K562 (cell line): ENCODE results near the gene RGS17. TPM values are rescaled to one million over a fixed set of nuclear protein-coding genes. Genes with fewer than 3 reads are reported as not detected.

ENCODE experiments used
- ATAC-seq: fragments of 200-7000 bp; cut with Tn5 transposase; 3 replicates; pipeline ENCODE4 v1.9.1; 2020; ENCODE audit warnings: moderate library complexity
- BruUV-seq: library from RNA; stranded (reverse); fragments of 400-500 nt; replicated peaks from 2 replicates; lab custom pipeline; 2021; lab: Mats Ljungman, UMichigan
- CTCF ChIA-PET: fragments of 300-600 bp; formaldehyde crosslinking; extraction: SDS; loops from one replicate; lab custom pipeline; 2021; ENCODE audit warnings: low intra/inter-chr PET ratio; lab: Yijun Ruan, JAX
- POLR2A ChIA-PET: fragments of 300-600, 350-650 bp; sonication (Branson Sonifier 250); formaldehyde crosslinking; extraction: SDS; loops from one replicate; lab custom pipeline; 2021; ENCODE audit warnings: antibody characterized with exemption, inconsistent platforms; lab: Yijun Ruan, JAX
- DNase-seq, 4 experiments: peaks; one replicate each; pipeline versions ENCODE4 v3.0.0 to v3.0.0-alpha.2; 2011 to 2018; ENCODE audit warnings: low spot score in 3 of 4, mixed read lengths in 3 of 4; ENCODE audit errors: extremely low read depth in 1 of 4
- FAIRE-seq: peaks from 2 replicates; lab custom pipeline; 2011; peaks lifted over from hg19 to GRCh38; lab: Jason Lieb, UNC
- H2AFZ ChIP-seq: 2 replicates; pipeline ENCODE4 v1.6.0; 2011; ENCODE audit warnings: low read depth, low read length, control low read depth, inconsistent platforms
- H3K27ac ChIP-seq: fragments of 200-600 bp; 3 replicates; pipeline ENCODE4 v1.8.0; 2011; ENCODE audit warnings: low read depth, mild to moderate bottlenecking, control low read depth, inconsistent platforms, low read length, moderate library complexity, mixed read lengths; ENCODE audit errors: extremely low read depth
- H3K27me3 ChIP-seq, 2 experiments: fragments of 300-600 bp in 1 of 2; 2 replicates in 1 of 2; 3 replicates in 1 of 2; pipeline versions ENCODE4 v1.6.0 to v1.8.0; 2011; ENCODE audit warnings: inconsistent platforms in 2 of 2, low read length in 2 of 2, mild to moderate bottlenecking in 1 of 2, mixed read lengths in 1 of 2, moderate library complexity in 1 of 2; ENCODE audit not compliant: control insufficient read depth in 2 of 2, insufficient read depth in 2 of 2
- H3K36me3 ChIP-seq: fragments of 300-600 bp; 3 replicates; pipeline ENCODE4 v1.8.0; 2011; ENCODE audit warnings: mild to moderate bottlenecking, low read length, inconsistent platforms; ENCODE audit not compliant: control insufficient read depth, insufficient read depth
- H3K4me1 ChIP-seq, 2 experiments: fragments of 200-600 bp in 1 of 2; replicated peaks in 1 of 2; 2 replicates in 1 of 2; 3 replicates in 1 of 2; pipeline versions ENCODE4 v1.5.1 to v1.8.0; 2011; ENCODE audit warnings: inconsistent platforms in 2 of 2, low read length in 2 of 2, mild to moderate bottlenecking in 1 of 2, mixed read lengths in 1 of 2, moderate library complexity in 1 of 2; ENCODE audit not compliant: control insufficient read depth in 2 of 2, insufficient read depth in 2 of 2
- H3K4me2 ChIP-seq: 2 replicates; pipeline ENCODE4 v1.6.1; 2011; ENCODE audit warnings: low read length, control low read depth, inconsistent platforms, mixed read lengths; ENCODE audit not compliant: insufficient read depth
- H3K4me3 ChIP-seq: fragments of 200-600 bp; sonication (generic), shearing (Covaris generic); 2 replicates; pipeline ENCODE4 v1.5.1; 2016; ENCODE audit warnings: control low read depth, inconsistent platforms
- H3K79me2 ChIP-seq: fragments of 200-600 bp; 3 replicates; pipeline ENCODE4 v1.8.0; 2011; ENCODE audit warnings: low read length, inconsistent platforms; ENCODE audit not compliant: control insufficient read depth, insufficient read depth
- H3K9ac ChIP-seq, 2 experiments: 2 replicates each; pipeline versions ENCODE4 v1.6.0 to v1.6.1; 2011; ENCODE audit warnings: low read depth in 2 of 2, low read length in 2 of 2, control low read depth in 1 of 2, inconsistent platforms in 1 of 2, mild to moderate bottlenecking in 1 of 2, mixed read lengths in 1 of 2; ENCODE audit not compliant: insufficient read depth in 1 of 2
- H3K9me1 ChIP-seq: one replicate; pipeline ENCODE4 v1.6.0; 2011; ENCODE audit warnings: inconsistent platforms, mild to moderate bottlenecking, low read length, moderate library complexity; ENCODE audit not compliant: control insufficient read depth, insufficient read depth
- H3K9me3 ChIP-seq: replicated peaks from 2 replicates; pipeline ENCODE4 v1.5.1; 2011; ENCODE audit warnings: low read depth, low read length, inconsistent platforms; ENCODE audit not compliant: control insufficient read depth, insufficient read depth
- H4K20me1 ChIP-seq: replicated peaks from 2 replicates; pipeline ENCODE4 v1.6.1; 2011; ENCODE audit warnings: low read length, inconsistent platforms, mixed read lengths; ENCODE audit not compliant: control insufficient read depth, insufficient read depth
- CSDE1 ChIP-seq, 2 experiments: fragments of 450-650 bp; IDR thresholded peaks; 2 replicates each; pipeline ENCODE4 v1.6.1; 2016; ENCODE audit warnings: mild to moderate bottlenecking in 1 of 2
- HCFC1 ChIP-seq: IDR thresholded peaks from 2 replicates; pipeline ENCODE4 v1.6.1; 2012; ENCODE audit warnings: low read depth, low read length, improper control_type of control experiment
- HMG20A ChIP-seq: fragments of 450-650 bp; formaldehyde crosslinking; conservative IDR thresholded peaks from 2 replicates; pipeline ENCODE4 v1.4.0; 2020; ENCODE audit warnings: mild to moderate bottlenecking, mixed read lengths
- MCM5 ChIP-seq: fragments of 450-650 bp; IDR thresholded peaks from 2 replicates; pipeline ENCODE4 v1.6.1; 2016; ENCODE audit warnings: low read depth
- NR3C1 ChIP-seq: sonication (generic); formaldehyde crosslinking; IDR thresholded peaks from 2 replicates; pipeline ENCODE4 v1.8.1; 2022; ENCODE audit warnings: missing genetic modification reagents
- SMARCE1 ChIP-seq: fragments of 450-650 bp; IDR thresholded peaks from 2 replicates; pipeline ENCODE4 v1.7.1; 2016; ENCODE audit warnings: mild to moderate bottlenecking
- TARDBP ChIP-seq: fragments of 450-650 bp; IDR thresholded peaks from 2 replicates; pipeline ENCODE4 v1.6.1; 2016
- TOE1 ChIP-seq, 2 experiments: fragments of 450-650 bp in 1 of 2; sonication (generic) in 1 of 2; formaldehyde crosslinking in 1 of 2; IDR thresholded peaks; 2 replicates each; pipeline versions ENCODE4 v1.7.1 to v1.8.0; 2016 to 2022; ENCODE audit warnings: borderline replicate concordance in 2 of 2, mild to moderate bottlenecking in 2 of 2, antibody characterized with exemption in 1 of 2, inconsistent platforms in 1 of 2, low read depth in 1 of 2, missing genetic modification reagents in 1 of 2, moderate library complexity in 1 of 2
- ZBED1 ChIP-seq: IDR thresholded peaks from 2 replicates; pipeline ENCODE4 v1.6.1; 2014
- ZNF408 ChIP-seq: fragments of 250-450 bp; sonication (Bioruptor Pico); IDR thresholded peaks from 2 replicates; pipeline ENCODE4 v1.4.0; 2020; ENCODE audit warnings: low read depth, mild to moderate bottlenecking, moderate library complexity
- ZNF695 ChIP-seq: fragments of 450-650 bp; formaldehyde crosslinking; IDR thresholded peaks from 2 replicates; pipeline ENCODE4 v1.4.0; 2020; ENCODE audit warnings: mild to moderate bottlenecking, moderate library complexity
- WGBS: fragments of 100-300 bp; shearing (Covaris generic); methylation state at CpG from one replicate; pipeline ENCODE4 v1.1.6; 2016; ENCODE audit warnings: low coverage, mixed read lengths; ENCODE audit not compliant: insufficient coverage; ENCODE audit errors: missing lambda C conversion rate; 5-methylcytosine and 5-hydroxymethylcytosine counted together
- in situ Hi-C: fragments of 300-500 bp; cut with MboI; formaldehyde crosslinking; loops from 4 replicates; pipeline ENCODE4 v1.15.0; 2018; ENCODE audit warnings: inconsistent platforms, mixed read lengths
- intact Hi-C: fragments of 100-400 bp; cut with micrococcal nuclease; formaldehyde crosslinking; loops from 2 replicates; pipeline ENCODE4 v1.14.2; 2022
- polyA plus RNA-seq, 8 experiments: library from polyadenylated mRNA; depleted of rRNA in 4 of 8; stranded (reverse) in 5 of 8; unstranded in 3 of 8; fragments of >200 nt; fragmentation: Nextera tagmentation in 2 of 8; fragmentation: Illumina TruSeq in 1 of 8; extraction: Ambion mirVana in 2 of 8; extraction: Trizol in 1 of 8; gene quantifications; 2 replicates each; pipeline versions ENCODE4 v1.2.1 to v1.2.3, GENCODE V29; 2011 to 2014; ENCODE audit warnings: inconsistent platforms in 1 of 8, missing spikeins in 1 of 8
- total RNA-seq, 7 experiments: library from RNA; depleted of rRNA in 6 of 7; stranded (reverse); fragments of >200 nt in 6 of 7; fragmentation: Illumina TruSeq in 2 of 7; extraction: Trizol in 2 of 7; gene quantifications; 2 replicates each; pipeline versions ENCODE4 v1.2.1 to v1.2.3, GENCODE V29; 2011 to 2021; ENCODE audit warnings: low replicate concordance in 1 of 7

The RGS17 gene
- total and polyA plus RNA-seq, 9 of the 15 experiments (the other 6 are each of a cell fraction or from before 2014, with no cell fraction given), result 0.01 to 0.14 (median 0.08) TPM; not detected in 6

GRCh38 chr6:153073841-153074240, 57.2 kb downstream of the RGS17 start:
- intact Hi-C loops, result no loop called here
- Histone ChIP-seq H3K4me1 (no peaks in the 10 kb centered on the region), H3K4me3 (no peak overlapping the region), H3K79me2 (no peaks in the 10 kb centered on the region), H3K27me3 (no peaks in the 10 kb centered on the region), H3K36me3 (no peaks in the 10 kb centered on the region), H3K4me2 (no peak overlapping the region), H4K20me1 (no peaks in the 10 kb centered on the region), H3K9me1 (no peaks in the 10 kb centered on the region), H3K9me3 (peaks cover 4% of the 10 kb centered on the region; the same call in 1 of the 2 replicates)
- BruUV-seq, result no TSS peak
- ATAC-seq (no peak), FAIRE-seq (no peak)
- in situ Hi-C loops, result no loop called here
- POLR2A ChIA-PET, result no interaction called here
- TF ChIP-seq ZBED1, result no peak
- TF ChIP-seq TOE1 (IDR thresholded peaks at IDR 0.05; ENCODE audit: borderline replicate concordance), result no peak
- TF ChIP-seq TOE1 (CRISPR knock-in tag; IDR thresholded peaks at IDR 0.05; ENCODE audit: borderline replicate concordance, low read depth), result no peak
- no peak for TF ChIP-seq MCM5
- TF ChIP-seq HMG20A (CRISPR knock-in tag), result no peak
- TF ChIP-seq TARDBP, result no peak
- no peak for TF ChIP-seq HCFC1
- TF ChIP-seq ZNF695, result no peak
- no peak for TF ChIP-seq SMARCE1
- no peak for TF ChIP-seq ZNF408
- TF ChIP-seq CSDE1 (IDR thresholded peaks at IDR 0.05), result no peak
- no peak for TF ChIP-seq NR3C1
- TF ChIP-seq, all 486 proteins: peak for 0
- Histone ChIP-seq H3K27ac (no peak overlapping the region), H3K9ac (no peak overlapping the region), H2AFZ (no peak overlapping the region)
- DNase-seq, result no peak
- CTCF ChIA-PET, result no interaction called here
- 1% methylated on average over 4 of the region's 4 CpGs for WGBS
